Mesenchymal stem cell (in vitro differentiated cells and primary cell): ENCODE results near the gene CNGA2.

Source experiments
- DNase-seq: peaks from one replicate; pipeline ENCODE4 v3.0.0-alpha.2; 2013
- H2AFZ ChIP-seq: one replicate; pipeline ENCODE4 v1.6.1; 2013; ENCODE audit warnings: low read depth, mild to moderate bottlenecking, control low read depth, inconsistent platforms, low read length, moderate library complexity
- H2AK5ac ChIP-seq: 2 replicates; pipeline ENCODE4 v1.6.1; 2013; ENCODE audit warnings: low read length, moderate library complexity, mild to moderate bottlenecking, inconsistent platforms; ENCODE audit not compliant: severe bottlenecking
- H2BK120ac ChIP-seq: one replicate; pipeline ENCODE4 v1.6.1; 2013; ENCODE audit warnings: low read depth, mild to moderate bottlenecking, inconsistent platforms, low read length, moderate library complexity
- H2BK12ac ChIP-seq, 2 experiments: one replicate each; pipeline ENCODE4 v1.6.1; 2013; ENCODE audit warnings: inconsistent platforms in 2 of 2, low read length in 2 of 2, mild to moderate bottlenecking in 2 of 2, moderate library complexity in 2 of 2, control low read depth in 1 of 2
- H2BK15ac ChIP-seq: one replicate; pipeline ENCODE4 v1.6.1; 2013; ENCODE audit warnings: mild to moderate bottlenecking, low read depth, inconsistent platforms; ENCODE audit not compliant: poor library complexity, severe bottlenecking
- H2BK5ac ChIP-seq: 2 replicates; pipeline ENCODE4 v1.6.1; 2013; ENCODE audit warnings: low read depth, mild to moderate bottlenecking, low read length, control low read depth, inconsistent platforms; ENCODE audit not compliant: poor library complexity, severe bottlenecking
- H3K14ac ChIP-seq, 2 experiments: one replicate each; pipeline ENCODE4 v1.6.1; 2013; ENCODE audit warnings: inconsistent platforms in 2 of 2, low read length in 2 of 2, control low read depth in 1 of 2, mild to moderate bottlenecking in 1 of 2, moderate library complexity in 1 of 2
- H3K18ac ChIP-seq, 2 experiments: one replicate each; pipeline ENCODE4 v1.6.1; 2013; ENCODE audit warnings: inconsistent platforms in 2 of 2, low read length in 2 of 2, control low read depth in 1 of 2, low read depth in 1 of 2, mild to moderate bottlenecking in 1 of 2
- H3K23ac ChIP-seq, 2 experiments: one replicate each; pipeline ENCODE4 v1.6.1; 2013; ENCODE audit warnings: inconsistent platforms in 2 of 2, low read length in 2 of 2, mild to moderate bottlenecking in 2 of 2, moderate library complexity in 2 of 2, control low read depth in 1 of 2
- H3K27ac ChIP-seq: 2 replicates; pipeline ENCODE4 v1.5.1; 2013; ENCODE audit warnings: mild to moderate bottlenecking, moderate library complexity, low read length, control low read depth, inconsistent platforms; ENCODE audit not compliant: poor library complexity, severe bottlenecking
- H3K27me3 ChIP-seq, 2 experiments: 2 replicates each; pipeline versions ENCODE4 v1.6.1 to v1.7.0; 2013; ENCODE audit warnings: low read length in 2 of 2, mild to moderate bottlenecking in 2 of 2, moderate library complexity in 2 of 2, control low read depth in 1 of 2, inconsistent platforms in 1 of 2; ENCODE audit not compliant: control insufficient read depth in 1 of 2, insufficient read depth in 1 of 2
- H3K36me3 ChIP-seq, 2 experiments: 2 replicates each; pipeline versions ENCODE4 v1.6.1 to v1.7.0; 2013; ENCODE audit warnings: low read length in 2 of 2, control low read depth in 1 of 2, inconsistent platforms in 1 of 2, low read depth in 1 of 2, mild to moderate bottlenecking in 1 of 2; ENCODE audit not compliant: insufficient read depth in 2 of 2, control insufficient read depth in 1 of 2
- H3K4ac ChIP-seq, 2 experiments: one replicate each; pipeline ENCODE4 v1.6.1; 2013; ENCODE audit warnings: inconsistent platforms in 2 of 2, low read length in 2 of 2, mild to moderate bottlenecking in 2 of 2, moderate library complexity in 2 of 2, control low read depth in 1 of 2, low read depth in 1 of 2
- H3K4me1 ChIP-seq: 2 replicates; pipeline ENCODE4 v1.6.1; 2013; ENCODE audit warnings: low read depth, low read length, control low read depth; ENCODE audit not compliant: control insufficient read depth, insufficient read depth
- H3K4me2 ChIP-seq: 2 replicates; pipeline ENCODE4 v1.6.1; 2013; ENCODE audit warnings: low read length, mild to moderate bottlenecking, inconsistent platforms; ENCODE audit not compliant: poor library complexity, severe bottlenecking
- H3K4me3 ChIP-seq, 2 experiments: 2 replicates each; pipeline versions ENCODE4 v1.5.1 to v1.7.0; 2013; ENCODE audit warnings: low read length in 2 of 2, mild to moderate bottlenecking in 2 of 2, control low read depth in 1 of 2, low read depth in 1 of 2; ENCODE audit not compliant: insufficient read depth in 1 of 2
- H3K79me1 ChIP-seq: replicated peaks from 2 replicates; pipeline ENCODE4 v1.6.1; 2013; ENCODE audit warnings: mild to moderate bottlenecking, control low read depth, low read length, inconsistent platforms; ENCODE audit not compliant: poor library complexity, severe bottlenecking
- H3K9ac ChIP-seq: 2 replicates; pipeline ENCODE4 v1.7.0; 2013; ENCODE audit warnings: mild to moderate bottlenecking, low read length, moderate library complexity
- H3K9me3 ChIP-seq: 2 replicates; pipeline ENCODE4 v1.7.0; 2013; ENCODE audit warnings: mild to moderate bottlenecking, low read length; ENCODE audit not compliant: control insufficient read depth
- H4K8ac ChIP-seq: one replicate; pipeline ENCODE4 v1.6.1; 2013; ENCODE audit warnings: inconsistent platforms, mild to moderate bottlenecking, low read length, moderate library complexity
- H4K91ac ChIP-seq: one replicate; pipeline ENCODE4 v1.6.1; 2013; ENCODE audit warnings: mild to moderate bottlenecking, low read length, inconsistent platforms
- WGBS: methylation state at CpG from one replicate; pipeline ENCODE4 v1.1.7; 2013; ENCODE audit warnings: mixed read lengths; 5-methylcytosine and 5-hydroxymethylcytosine counted together

CNGA2 gene

DNA sequence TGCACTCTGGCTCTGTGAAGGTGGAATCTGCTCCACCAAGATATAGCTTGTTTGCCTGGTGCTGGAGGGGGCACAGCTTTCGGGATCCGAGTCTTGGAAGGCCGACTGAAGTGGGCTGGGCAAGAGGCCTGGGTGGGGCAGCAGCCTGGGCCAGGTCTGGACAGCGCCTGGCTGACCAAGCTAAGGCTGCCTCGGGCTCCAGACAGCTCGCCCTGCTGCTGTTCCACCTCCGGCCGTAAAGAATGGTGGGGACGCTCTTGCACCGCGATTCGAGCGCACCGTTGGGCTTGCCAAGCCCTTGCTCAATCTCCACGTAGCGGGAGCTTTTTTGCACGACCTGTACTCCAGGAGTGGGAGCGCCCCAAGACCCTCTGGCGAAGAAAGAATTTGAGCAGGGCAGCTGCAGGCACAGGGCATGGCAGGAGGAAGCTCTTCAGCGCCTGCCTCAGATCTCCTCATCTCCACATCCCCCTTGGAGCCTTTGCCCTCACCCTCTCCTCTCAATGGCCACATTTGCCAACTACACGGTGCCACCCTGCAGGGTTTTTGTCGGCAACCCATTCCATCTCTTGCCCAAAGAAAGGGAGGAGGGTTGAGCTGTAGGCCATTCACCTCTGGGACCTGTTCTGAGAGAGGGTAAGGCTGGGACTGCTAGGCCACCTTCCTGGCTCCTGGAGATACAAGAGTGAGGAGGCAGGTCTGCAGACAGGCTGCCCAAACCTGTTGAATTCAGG is 18.9 kb downstream of the CNGA2 start:
- no peak for DNase-seq
- H2AFZ ChIP-seq, result no peak overlapping the region
- H3K4me3 ChIP-seq, result peak overlapping the region in 1 of 2 experiments; percentile 32
- peaks cover 0 to 69% of the 10 kb centered on the region in 2 experiments for H3K27me3 ChIP-seq
- H3K4ac ChIP-seq, result no peak overlapping the region
- no peaks in the 10 kb centered on the region for H3K79me1 ChIP-seq
- no peaks in the 10 kb centered on the region for H3K9me3 ChIP-seq
- no peak overlapping the region for H2AK5ac ChIP-seq
- no peak overlapping the region for H4K91ac ChIP-seq
- WGBS, result 4% methylated on average over 17 of the region's 22 CpGs
- H2BK120ac ChIP-seq, result no peak overlapping the region
- H3K27ac ChIP-seq, result no peak overlapping the region
- H3K36me3 ChIP-seq, result no peaks in the 10 kb centered on the region
- no peak overlapping the region for H3K14ac ChIP-seq
- no peak overlapping the region for H2BK12ac ChIP-seq
- no peak overlapping the region for H3K9ac ChIP-seq
- H2BK15ac ChIP-seq, result no peak overlapping the region
- no peak overlapping the region for H2BK5ac ChIP-seq
- no peak overlapping the region for H3K18ac ChIP-seq
- H4K8ac ChIP-seq, result no peak overlapping the region
- H3K4me2 ChIP-seq, result no peak overlapping the region
- H3K4me1 ChIP-seq, result no peaks in the 10 kb centered on the region
- no peak overlapping the region for H3K23ac ChIP-seq

DNA sequence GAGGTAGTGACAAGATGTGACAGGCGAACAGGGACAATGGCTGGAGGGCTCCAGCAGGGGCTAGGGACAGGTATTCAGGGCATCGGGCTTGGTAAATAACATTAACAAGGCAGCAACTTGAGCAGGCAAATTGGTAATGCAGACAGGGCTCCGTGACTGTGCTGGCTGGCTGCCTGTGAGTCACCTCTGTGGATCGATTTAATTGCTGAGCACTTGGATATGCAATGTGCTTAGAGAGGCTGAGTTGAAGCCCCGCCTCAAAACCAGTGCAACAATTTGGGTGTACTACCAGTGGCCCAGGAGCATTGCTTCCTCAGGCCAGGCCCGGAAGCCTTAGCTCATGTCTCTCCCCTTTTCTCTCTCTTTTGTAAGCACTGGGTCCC is 19.5 kb downstream of the CNGA2 start:
- peaks cover 0 to 68% of the 10 kb centered on the region in 2 experiments for H3K27me3 ChIP-seq
- no peaks in the 10 kb centered on the region for H3K9me3 ChIP-seq
- H2AFZ ChIP-seq, result no peak overlapping the region
- H3K23ac ChIP-seq, result no peak overlapping the region
- no peaks in the 10 kb centered on the region for H3K79me1 ChIP-seq
- H3K14ac ChIP-seq, result no peak overlapping the region
- no peak overlapping the region for H4K8ac ChIP-seq
- no peak overlapping the region for H3K4ac ChIP-seq
- no peak overlapping the region for H2BK5ac ChIP-seq
- no peak overlapping the region for H2BK120ac ChIP-seq
- no peak overlapping the region for H2BK12ac ChIP-seq
- no peaks in the 10 kb centered on the region for H3K4me1 ChIP-seq
- no peak overlapping the region for H3K18ac ChIP-seq
- no peak overlapping the region for H2BK15ac ChIP-seq
- no peak overlapping the region for H3K4me3 ChIP-seq
- DNase-seq, result no peak
- 41% methylated on average over 6 of the region's 6 CpGs for WGBS
- no peaks in the 10 kb centered on the region for H3K36me3 ChIP-seq
- no peak overlapping the region for H3K9ac ChIP-seq
- no peak overlapping the region for H3K4me2 ChIP-seq
- no peak overlapping the region for H2AK5ac ChIP-seq
- H4K91ac ChIP-seq, result no peak overlapping the region
- H3K27ac ChIP-seq, result no peak overlapping the region

DNA sequence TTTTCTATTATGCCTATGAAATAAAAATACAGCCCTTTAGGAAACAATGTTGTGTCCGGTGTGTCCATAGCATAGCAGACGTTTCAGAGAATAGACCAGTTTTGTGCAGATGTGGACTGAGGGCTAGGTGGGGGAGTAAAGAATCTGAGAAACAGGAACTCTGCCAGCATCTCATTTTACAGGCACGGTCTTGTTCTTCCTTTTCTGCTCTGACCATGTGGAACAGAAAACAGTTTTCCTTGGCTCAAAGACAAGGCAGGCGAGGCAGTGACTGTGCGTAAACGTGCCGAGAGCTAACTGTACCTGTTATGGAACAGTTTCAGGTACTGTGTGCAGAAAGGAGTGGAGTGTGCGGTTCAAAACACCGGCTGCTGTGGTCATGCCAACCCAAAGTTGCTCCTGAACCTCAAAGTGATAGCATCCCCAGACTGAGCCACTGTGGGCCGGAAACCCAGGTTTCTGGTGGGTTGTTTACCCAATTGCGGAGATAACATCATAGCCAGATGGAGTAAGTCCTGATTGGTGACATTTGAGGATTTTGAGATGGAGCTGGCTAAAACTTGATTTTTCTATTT is 20.2 kb downstream of the CNGA2 start:
- H3K27ac ChIP-seq, result no peak overlapping the region
- no peak overlapping the region for H3K4me2 ChIP-seq
- no peak overlapping the region for H3K23ac ChIP-seq
- H2BK12ac ChIP-seq, result no peak overlapping the region
- no peak overlapping the region for H3K18ac ChIP-seq
- no peaks in the 10 kb centered on the region for H3K79me1 ChIP-seq
- no peak overlapping the region for H4K8ac ChIP-seq
- WGBS, result 85% methylated on average over 11 of the region's 11 CpGs
- H3K9me3 ChIP-seq, result no peaks in the 10 kb centered on the region
- H3K36me3 ChIP-seq, result no peaks in the 10 kb centered on the region
- no peaks in the 10 kb centered on the region for H3K4me1 ChIP-seq
- peaks cover 0 to 68% of the 10 kb centered on the region in 2 experiments for H3K27me3 ChIP-seq
- no peak overlapping the region for H3K14ac ChIP-seq
- H3K4ac ChIP-seq, result no peak overlapping the region
- no peak overlapping the region for H4K91ac ChIP-seq
- H2AK5ac ChIP-seq, result no peak overlapping the region
- no peak overlapping the region for H2BK120ac ChIP-seq
- no peak overlapping the region for H2AFZ ChIP-seq
- H3K4me3 ChIP-seq, result no peak overlapping the region
- no peak overlapping the region for H2BK5ac ChIP-seq
- no peak overlapping the region for H3K9ac ChIP-seq
- no peak for DNase-seq
- H2BK15ac ChIP-seq, result no peak overlapping the region

DNA sequence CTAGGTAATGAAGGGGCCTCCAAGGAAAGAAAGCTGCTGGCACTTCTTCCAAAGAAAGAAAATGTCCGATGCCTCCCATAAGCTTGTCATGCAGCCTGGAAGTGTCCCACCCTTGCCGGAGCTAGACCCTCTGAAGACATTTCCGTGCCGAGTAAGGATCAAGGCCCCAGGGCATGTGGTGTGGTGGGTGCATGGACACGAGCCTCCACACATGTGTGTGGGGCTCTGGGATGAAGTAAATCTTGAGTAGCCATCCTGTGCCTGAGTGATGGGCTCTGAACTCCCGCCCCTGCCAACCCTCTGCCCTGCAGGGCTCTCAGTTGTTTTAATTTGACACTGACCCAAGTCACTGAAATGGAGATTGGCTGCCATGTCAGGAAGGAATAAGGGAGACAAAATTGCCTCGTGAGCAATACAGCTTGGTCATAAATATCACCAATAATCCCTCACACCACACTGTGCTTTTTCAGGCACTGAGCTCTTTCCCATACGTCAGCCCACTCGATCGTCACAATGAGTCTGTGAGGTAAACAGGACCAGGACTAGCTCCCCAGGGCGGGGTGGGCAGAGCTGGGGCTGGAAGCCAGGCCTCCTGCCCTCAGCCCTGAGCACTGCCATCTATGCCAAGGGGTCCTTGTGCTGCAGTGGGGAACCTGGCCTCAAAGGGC is 24.6 kb downstream of the CNGA2 start:
- H3K27ac ChIP-seq, result no peak overlapping the region
- H3K79me1 ChIP-seq, result no peaks in the 10 kb centered on the region
- no peak overlapping the region for H4K8ac ChIP-seq
- H3K9ac ChIP-seq, result no peak overlapping the region
- no peak overlapping the region for H2AK5ac ChIP-seq
- H3K4ac ChIP-seq, result no peak overlapping the region
- H2BK15ac ChIP-seq, result no peak overlapping the region
- no peak overlapping the region for H2BK5ac ChIP-seq
- H2BK120ac ChIP-seq, result no peak overlapping the region
- no peak overlapping the region for H3K23ac ChIP-seq
- H3K4me2 ChIP-seq, result no peak overlapping the region
- no peaks in the 10 kb centered on the region for H3K36me3 ChIP-seq
- no peak overlapping the region for H2AFZ ChIP-seq
- H3K9me3 ChIP-seq, result no peaks in the 10 kb centered on the region
- no peaks in the 10 kb centered on the region for H3K4me1 ChIP-seq
- peaks cover 0 to 62% of the 10 kb centered on the region in 2 experiments for H3K27me3 ChIP-seq
- H3K18ac ChIP-seq, result no peak overlapping the region
- no peak overlapping the region for H3K4me3 ChIP-seq
- WGBS, result 84% methylated on average over 10 of the region's 11 CpGs
- H3K14ac ChIP-seq, result no peak overlapping the region
- DNase-seq, result no peak
- H2BK12ac ChIP-seq, result no peak overlapping the region
- H4K91ac ChIP-seq, result no peak overlapping the region
